GM12878 (cell line): ENCODE results near the gene DDR1. TPM values are rescaled to one million over a fixed set of nuclear protein-coding genes. Genes with fewer than 3 reads are reported as not detected.

Experiments
- BCL11A ChIP-seq: IDR thresholded peaks from 2 replicates; pipeline ENCODE4 v1.6.1; 2011; ENCODE audit warnings: low read depth, low read length
- CBX3 ChIP-seq: fragments of 200-600 bp; sonication (generic); IDR thresholded peaks from 2 replicates; pipeline ENCODE4 v1.6.1; 2016; ENCODE audit warnings: low read depth, borderline replicate concordance
- CREM ChIP-seq: IDR thresholded peaks from 2 replicates; pipeline ENCODE4 v1.6.1; 2014; ENCODE audit warnings: antibody characterized with exemption, low read depth
- FOS ChIP-seq: IDR thresholded peaks from 3 replicates; pipeline ENCODE4 v1.6.1; 2011; ENCODE audit warnings: borderline replicate concordance; ENCODE audit not compliant: insufficient read length; ENCODE audit errors: extremely low read depth
- JUNB ChIP-seq: IDR thresholded peaks from 2 replicates; pipeline ENCODE4 v1.6.1; 2016; ENCODE audit warnings: antibody characterized with exemption, mild to moderate bottlenecking
- JUND ChIP-seq: IDR thresholded peaks from 2 replicates; pipeline ENCODE4 v1.6.1; 2012; ENCODE audit warnings: low read depth, mild to moderate bottlenecking, low read length, improper control_type of control experiment, moderate library complexity
- KAT2A ChIP-seq: conservative IDR thresholded peaks from 2 replicates; pipeline ENCODE4 v1.6.1; 2011; ENCODE audit warnings: low read depth, low read length; ENCODE audit not compliant: control insufficient read depth
- KDM1A ChIP-seq: fragments of 200-600 bp; sonication (generic); IDR thresholded peaks from 2 replicates; pipeline ENCODE4 v1.6.1; 2016; ENCODE audit warnings: borderline replicate concordance
- LARP7 ChIP-seq: fragments of 450-650 bp; IDR thresholded peaks from 2 replicates; pipeline ENCODE4 v1.6.1; 2017; ENCODE audit warnings: mild to moderate bottlenecking
- MAX ChIP-seq: IDR thresholded peaks from 2 replicates; pipeline ENCODE4 v1.6.1; 2012; ENCODE audit warnings: low read depth, low read length, improper control_type of control experiment
- MEF2B ChIP-seq: fragments of 450-650 bp; IDR thresholded peaks from 2 replicates; pipeline ENCODE4 v1.6.1; 2018; ENCODE audit warnings: mild to moderate bottlenecking, moderate library complexity; ENCODE audit not compliant: partially characterized antibody, poor library complexity, severe bottlenecking
- NBN ChIP-seq: fragments of 450-650 bp; IDR thresholded peaks from 2 replicates; pipeline ENCODE4 v1.6.1; 2016
- NFYB ChIP-seq: IDR thresholded peaks from 2 replicates; pipeline ENCODE4 v1.6.1; 2011; ENCODE audit warnings: low read depth, mild to moderate bottlenecking, low read length, improper control_type of control experiment, moderate library complexity; ENCODE audit not compliant: insufficient read depth
- NR2C2 ChIP-seq: IDR thresholded peaks from 2 replicates; pipeline ENCODE4 v1.6.1; 2011; ENCODE audit warnings: borderline replicate concordance, low read depth; ENCODE audit not compliant: control insufficient read depth, insufficient read length
- NRF1 ChIP-seq: conservative IDR thresholded peaks from 2 replicates; pipeline ENCODE4 v1.6.1; 2011; ENCODE audit warnings: mild to moderate bottlenecking, low read depth, low read length, improper control_type of control experiment
- RAD21 ChIP-seq: IDR thresholded peaks from 2 replicates; pipeline ENCODE4 v1.6.1; 2011; ENCODE audit warnings: mild to moderate bottlenecking, low read depth, low read length, moderate library complexity; ENCODE audit not compliant: insufficient read depth
- RFX5 ChIP-seq: IDR thresholded peaks from 2 replicates; pipeline ENCODE4 v1.6.1; 2011; ENCODE audit warnings: low read depth, low read length, improper control_type of control experiment
- SIX5 ChIP-seq: IDR thresholded peaks from 2 replicates; pipeline ENCODE4 v1.6.1; 2011; ENCODE audit warnings: mild to moderate bottlenecking, low read depth, low read length, moderate library complexity; ENCODE audit not compliant: severe bottlenecking
- SMAD1 ChIP-seq: fragments of 450-650 bp; IDR thresholded peaks from 2 replicates; pipeline ENCODE4 v1.6.1; 2018; ENCODE audit warnings: mild to moderate bottlenecking, low read depth; ENCODE audit not compliant: partially characterized antibody
- SUPT20H ChIP-seq: IDR thresholded peaks from 2 replicates; pipeline ENCODE4 v1.6.1; 2011; ENCODE audit warnings: low read depth, mild to moderate bottlenecking, low read length, moderate library complexity, borderline replicate concordance; ENCODE audit not compliant: control insufficient read depth
- SUZ12 ChIP-seq: fragments of 200-600 bp; sonication (generic); IDR thresholded peaks from one replicate; pipeline ENCODE4 v1.6.1; 2018; ENCODE audit warnings: antibody characterized with exemption, mild to moderate bottlenecking; ENCODE audit not compliant: unreplicated experiment
- TCF3 ChIP-seq: IDR thresholded peaks from 2 replicates; pipeline ENCODE4 v1.6.1; 2012; ENCODE audit warnings: low read depth, mild to moderate bottlenecking, low read length, borderline replicate concordance; ENCODE audit not compliant: insufficient read depth
- TCF7 ChIP-seq: IDR thresholded peaks from 2 replicates; pipeline ENCODE4 v1.6.1; 2014; ENCODE audit warnings: antibody characterized with exemption, borderline replicate concordance
- polyA plus RNA-seq, 11 experiments: library from polyadenylated mRNA; depleted of rRNA in 4 of 11; unstranded in 6 of 11; stranded (reverse) in 5 of 11; fragments of >200 nt; fragmentation: Nextera tagmentation in 4 of 11; fragmentation: Illumina TruSeq in 1 of 11; extraction: Ambion mirVana in 4 of 11; extraction: Trizol in 1 of 11; gene quantifications; 1 replicate in 1 of 11; 2 replicates in 10 of 11; pipeline versions ENCODE4 v1.2.1 to v1.2.3, GENCODE V29; 2011 to 2016; ENCODE audit warnings: inconsistent platforms in 2 of 11, missing spikeins in 2 of 11, low read depth in 1 of 11
- total RNA-seq, 4 experiments: library from RNA; depleted of rRNA in 3 of 4; stranded (reverse); fragments of >200 nt in 3 of 4; fragmentation: Illumina TruSeq in 1 of 4; extraction: Trizol in 1 of 4; gene quantifications; 2 replicates each; pipeline versions ENCODE4 v1.2.1 to v1.2.3, GENCODE V29; 2013 to 2021
- TF ChIP-seq, protein P1 (sequence below): fragments of 450-650 bp; formaldehyde crosslinking; IDR thresholded peaks from 2 replicates; pipeline ENCODE4 v1.4.0; 2020; ENCODE audit warnings: mild to moderate bottlenecking, moderate library complexity
- TF ChIP-seq, protein P2 (sequence below): fragments of 450-650 bp; IDR thresholded peaks from 2 replicates; pipeline ENCODE4 v1.6.1; 2017; ENCODE audit warnings: mild to moderate bottlenecking

The DDR1 gene
- total and polyA plus RNA-seq, 10 of the 15 experiments (the other 5 are each of a cell fraction or from before 2014, with no cell fraction given): 1.1 to 39.0 (median 11.9) TPM

GRCh38 chr6:30907758-30908591 lies 23.7 kb downstream of the DDR1 start, which contains the start of gene GTF2H4 (continued):
- TF ChIP-seq RFX5 (peak; percentile 40; the same call in 1 of the 2 replicates), TCF7 (0 out of 2 replicates have a peak, but pooled peaks have one; percentile 61), LARP7 (peak; percentile 94), TCF3 (0 out of 2 replicates have a peak, but pooled peaks have one; percentile 53), CBX3 (no peak), SUZ12 (no peak), SIX5 (peak; percentile 97), NR2C2 (no peak), FOS (no peak), MEF2B (no peak), NFYB (no peak), SUPT20H (no peak), KDM1A (peak; percentile 65; the same call in 1 of the 2 replicates), MAX (0 out of 2 replicates have a peak, but pooled peaks have one; percentile 38), JUND (no peak), KAT2A (no peak), SMAD1 (no peak), BCL11A (no peak), NRF1 (no peak), RAD21 (0 out of 2 replicates have a peak, but pooled peaks have one; percentile 1), JUNB (no peak; the same call in 1 of the 2 replicates), NBN (peak; percentile 95), CREM (peak; percentile 92)
- TF ChIP-seq, protein P1, sequence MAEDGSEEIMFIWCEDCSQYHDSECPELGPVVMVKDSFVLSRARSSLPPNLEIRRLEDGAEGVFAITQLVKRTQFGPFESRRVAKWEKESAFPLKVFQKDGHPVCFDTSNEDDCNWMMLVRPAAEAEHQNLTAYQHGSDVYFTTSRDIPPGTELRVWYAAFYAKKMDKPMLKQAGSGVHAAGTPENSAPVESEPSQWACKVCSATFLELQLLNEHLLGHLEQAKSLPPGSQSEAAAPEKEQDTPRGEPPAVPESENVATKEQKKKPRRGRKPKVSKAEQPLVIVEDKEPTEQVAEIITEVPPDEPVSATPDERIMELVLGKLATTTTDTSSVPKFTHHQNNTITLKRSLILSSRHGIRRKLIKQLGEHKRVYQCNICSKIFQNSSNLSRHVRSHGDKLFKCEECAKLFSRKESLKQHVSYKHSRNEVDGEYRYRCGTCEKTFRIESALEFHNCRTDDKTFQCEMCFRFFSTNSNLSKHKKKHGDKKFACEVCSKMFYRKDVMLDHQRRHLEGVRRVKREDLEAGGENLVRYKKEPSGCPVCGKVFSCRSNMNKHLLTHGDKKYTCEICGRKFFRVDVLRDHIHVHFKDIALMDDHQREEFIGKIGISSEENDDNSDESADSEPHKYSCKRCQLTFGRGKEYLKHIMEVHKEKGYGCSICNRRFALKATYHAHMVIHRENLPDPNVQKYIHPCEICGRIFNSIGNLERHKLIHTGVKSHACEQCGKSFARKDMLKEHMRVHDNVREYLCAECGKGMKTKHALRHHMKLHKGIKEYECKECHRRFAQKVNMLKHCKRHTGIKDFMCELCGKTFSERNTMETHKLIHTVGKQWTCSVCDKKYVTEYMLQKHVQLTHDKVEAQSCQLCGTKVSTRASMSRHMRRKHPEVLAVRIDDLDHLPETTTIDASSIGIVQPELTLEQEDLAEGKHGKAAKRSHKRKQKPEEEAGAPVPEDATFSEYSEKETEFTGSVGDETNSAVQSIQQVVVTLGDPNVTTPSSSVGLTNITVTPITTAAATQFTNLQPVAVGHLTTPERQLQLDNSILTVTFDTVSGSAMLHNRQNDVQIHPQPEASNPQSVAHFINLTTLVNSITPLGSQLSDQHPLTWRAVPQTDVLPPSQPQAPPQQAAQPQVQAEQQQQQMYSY (CRISPR knock-in tag): no peak
- TF ChIP-seq, protein P2, sequence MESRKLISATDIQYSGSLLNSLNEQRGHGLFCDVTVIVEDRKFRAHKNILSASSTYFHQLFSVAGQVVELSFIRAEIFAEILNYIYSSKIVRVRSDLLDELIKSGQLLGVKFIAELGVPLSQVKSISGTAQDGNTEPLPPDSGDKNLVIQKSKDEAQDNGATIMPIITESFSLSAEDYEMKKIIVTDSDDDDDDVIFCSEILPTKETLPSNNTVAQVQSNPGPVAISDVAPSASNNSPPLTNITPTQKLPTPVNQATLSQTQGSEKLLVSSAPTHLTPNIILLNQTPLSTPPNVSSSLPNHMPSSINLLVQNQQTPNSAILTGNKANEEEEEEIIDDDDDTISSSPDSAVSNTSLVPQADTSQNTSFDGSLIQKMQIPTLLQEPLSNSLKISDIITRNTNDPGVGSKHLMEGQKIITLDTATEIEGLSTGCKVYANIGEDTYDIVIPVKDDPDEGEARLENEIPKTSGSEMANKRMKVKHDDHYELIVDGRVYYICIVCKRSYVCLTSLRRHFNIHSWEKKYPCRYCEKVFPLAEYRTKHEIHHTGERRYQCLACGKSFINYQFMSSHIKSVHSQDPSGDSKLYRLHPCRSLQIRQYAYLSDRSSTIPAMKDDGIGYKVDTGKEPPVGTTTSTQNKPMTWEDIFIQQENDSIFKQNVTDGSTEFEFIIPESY: 0 out of 2 replicates have a peak, but pooled peaks have one; percentile 26
